ENCODE data around the gene NES.
A peak's percentile ranks its signal among the peaks of the same experiment; 100 is the strongest.

Gene NES

DNA sequence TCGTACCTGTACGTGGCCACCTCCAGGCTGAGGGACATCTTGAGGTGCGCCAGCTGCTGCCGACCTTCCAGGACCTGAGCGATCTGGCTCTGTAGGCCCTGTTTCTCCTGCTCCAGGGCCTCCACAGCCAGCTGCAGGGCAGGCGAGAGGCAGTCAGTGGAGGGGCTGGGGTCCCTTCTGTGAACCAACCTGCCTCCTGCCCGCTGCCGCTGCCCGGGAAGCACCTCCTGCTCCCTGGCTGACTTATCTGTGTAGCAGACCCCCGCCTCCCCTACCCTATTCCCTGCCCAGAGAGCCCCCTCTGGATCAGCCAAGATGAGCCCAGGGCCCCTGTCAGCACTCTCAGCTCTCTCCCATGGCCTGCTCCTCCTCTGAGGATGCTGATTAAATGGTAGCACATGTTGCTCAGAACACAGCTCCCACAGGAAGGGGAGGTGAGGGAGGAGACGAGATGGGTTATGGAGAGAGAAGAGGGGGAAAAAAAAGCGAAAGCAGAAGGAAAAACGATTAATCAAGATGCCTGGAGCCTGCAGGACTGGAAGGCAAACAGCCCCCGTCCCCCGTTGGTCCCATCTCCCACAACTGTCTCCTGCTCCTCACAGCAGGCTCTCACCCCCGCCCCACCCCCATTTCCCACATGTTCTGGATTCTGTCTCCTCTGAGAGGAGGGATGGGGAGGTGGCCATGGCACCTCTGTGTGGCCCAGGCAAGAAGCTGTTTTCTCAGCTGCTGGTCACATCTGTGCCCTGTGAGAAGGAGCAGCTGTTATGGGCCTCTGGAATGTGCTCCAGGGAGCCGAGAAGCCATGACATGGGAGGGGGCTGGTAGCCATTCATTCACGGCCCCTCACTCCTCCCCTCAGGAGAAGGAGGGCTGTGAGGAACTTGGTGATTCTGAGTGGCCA, 1.7 kb downstream of the NES start:
- no peak for ATAC-seq

DNA sequence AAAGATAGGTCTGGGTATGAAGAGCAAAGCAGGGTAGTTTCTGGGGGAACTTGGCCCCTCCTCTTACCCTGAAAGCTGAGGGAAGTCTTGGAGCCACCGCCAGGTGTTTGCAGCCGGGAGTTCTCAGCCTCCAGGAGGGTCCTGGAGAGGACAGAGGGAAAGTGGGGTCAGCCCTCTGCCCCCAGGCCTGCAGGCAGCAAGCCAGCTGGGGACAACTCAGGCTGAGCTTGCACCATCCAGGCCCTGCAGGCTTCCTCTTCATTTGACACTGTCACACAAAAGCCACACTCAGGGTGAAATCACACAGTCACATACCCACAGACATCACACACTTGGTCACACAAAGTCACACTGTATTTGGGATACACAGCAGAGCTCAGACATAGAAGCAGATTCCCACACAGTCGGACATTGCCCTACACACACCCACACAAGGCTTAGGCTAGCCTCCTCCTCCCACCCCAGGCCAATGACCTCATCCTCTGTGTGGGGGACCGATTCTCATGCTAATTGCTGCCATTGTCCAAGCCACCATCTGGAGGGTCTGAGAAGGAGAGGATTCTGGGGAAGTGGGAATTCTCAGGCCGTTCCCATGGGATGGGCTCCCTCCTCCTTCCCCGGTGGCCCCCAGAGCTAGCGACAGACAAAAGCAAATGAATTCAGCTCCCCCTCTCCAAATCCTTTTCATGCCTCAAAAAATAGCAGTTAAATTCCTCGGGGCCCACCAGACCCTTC, 3.7 kb downstream of the NES start:
- H3K4me3 Mint-ChIP-seq: no peak overlapping the region
- H3K27me3 Mint-ChIP-seq: peaks cover 76% of the 10 kb centered on the region
- no peak for DNase-seq
- H3K4me1 Mint-ChIP-seq: peaks cover 18% of the 10 kb centered on the region
- H3K9me3 Mint-ChIP-seq: no peaks in the 10 kb centered on the region
- H3K27ac Mint-ChIP-seq: no peak overlapping the region
- ATAC-seq: no peak

More for the DNA sequence above, 1.7 kb downstream of the NES start:
- Mint-ChIP-seq H3K4me3 (no peak overlapping the region), H3K4me1 (peaks cover 18% of the 10 kb centered on the region), H3K9me3 (no peaks in the 10 kb centered on the region), H3K27ac (peak overlapping the region in 1 of 2 donors; percentile 67), H3K27me3 (peaks cover 94% of the 10 kb centered on the region)
- no peak for DNase-seq

GRCh38 chr1:156671804-156672203, 5.4 kb downstream of the NES start:
- H3K27me3 Mint-ChIP-seq: peaks cover 58% of the 10 kb centered on the region
- no peak overlapping the region for H3K4me3 Mint-ChIP-seq
- DNase-seq (no peak), ATAC-seq (no peak)
- no peak overlapping the region for H3K27ac Mint-ChIP-seq
- peaks cover under 1% of the 10 kb centered on the region for H3K4me1 Mint-ChIP-seq
- H3K9me3 Mint-ChIP-seq: no peaks in the 10 kb centered on the region

DNA sequence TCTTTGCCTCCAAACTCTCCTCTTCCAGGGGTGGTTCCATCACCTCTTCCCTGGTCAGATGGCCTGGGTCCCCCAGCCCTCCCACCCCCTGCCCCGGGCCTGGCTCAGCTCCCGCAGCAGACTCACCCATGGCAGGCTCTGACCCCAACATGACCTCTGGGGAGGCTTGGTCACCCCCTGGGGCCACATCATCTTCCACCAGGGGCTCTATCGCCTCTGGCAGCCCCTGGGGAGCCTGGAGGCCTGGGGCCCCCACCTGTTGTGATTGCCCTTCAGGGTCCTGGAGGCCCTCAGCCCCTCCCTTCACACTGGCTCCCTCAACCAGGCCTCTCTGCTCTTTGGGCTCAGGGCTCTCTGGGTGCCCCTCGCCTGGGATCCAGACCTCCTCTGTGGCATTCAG, 6.4 kb downstream of the NES start:
- Mint-ChIP-seq H3K4me3 (no peak overlapping the region), H3K4me1 (peaks cover under 1% of the 10 kb centered on the region), H3K27me3 (peaks cover 53% of the 10 kb centered on the region), H3K9me3 (no peaks in the 10 kb centered on the region), H3K27ac (no peak overlapping the region)
- no peak for DNase-seq
- ATAC-seq: no peak

- Mint-ChIP-seq H3K9me3 (no peaks in the 10 kb centered on the region), H3K27ac (peak overlapping the region in 1 of 2 donors; percentile 19), H3K4me1 (peaks cover 5% of the 10 kb centered on the region), H3K27me3 (peaks cover 53% of the 10 kb centered on the region), H3K4me3 (no peak overlapping the region)
- DNase-seq (no peak), ATAC-seq (no peak)
These were observed 6.8 kb downstream of the NES start for GRCh38 chr1:156670359-156670758.

- H3K27me3 Mint-ChIP-seq: peaks cover 50% of the 10 kb centered on the region
These were observed 7.4 kb downstream of the NES start for GRCh38 chr1:156669794-156670193.

GRCh38 chr1:156668801-156669637, 8.2 kb downstream of the NES start:
- DNase-seq (no peak), ATAC-seq (no peak)
- H3K27ac Mint-ChIP-seq: peak overlapping the region in 1 of 2 donors; percentile 17
- H3K27me3 Mint-ChIP-seq: peaks cover 42% of the 10 kb centered on the region
- no peak overlapping the region for H3K4me3 Mint-ChIP-seq
- H3K9me3 Mint-ChIP-seq: no peaks in the 10 kb centered on the region
- peaks cover 7% of the 10 kb centered on the region for H3K4me1 Mint-ChIP-seq

More at GRCh38 chr1:156669794-156670193, 7.4 kb downstream of the NES start:
- Mint-ChIP-seq H3K4me3 (no peak overlapping the region), H3K4me1 (peaks cover 7% of the 10 kb centered on the region), H3K27ac (no peak overlapping the region), H3K9me3 (no peaks in the 10 kb centered on the region)
- DNase-seq (no peak), ATAC-seq (no peak)

- peaks cover 34% of the 10 kb centered on the region for H3K27me3 Mint-ChIP-seq
- DNase-seq: no peak
- no peak for ATAC-seq
- peaks cover 14% of the 10 kb centered on the region for H3K4me1 Mint-ChIP-seq
- no peak overlapping the region for H3K4me3 Mint-ChIP-seq
- no peak overlapping the region for H3K27ac Mint-ChIP-seq
- no peaks in the 10 kb centered on the region for H3K9me3 Mint-ChIP-seq
These were observed 9.1 kb downstream of the NES start for GRCh38 chr1:156667968-156668709.

DNA sequence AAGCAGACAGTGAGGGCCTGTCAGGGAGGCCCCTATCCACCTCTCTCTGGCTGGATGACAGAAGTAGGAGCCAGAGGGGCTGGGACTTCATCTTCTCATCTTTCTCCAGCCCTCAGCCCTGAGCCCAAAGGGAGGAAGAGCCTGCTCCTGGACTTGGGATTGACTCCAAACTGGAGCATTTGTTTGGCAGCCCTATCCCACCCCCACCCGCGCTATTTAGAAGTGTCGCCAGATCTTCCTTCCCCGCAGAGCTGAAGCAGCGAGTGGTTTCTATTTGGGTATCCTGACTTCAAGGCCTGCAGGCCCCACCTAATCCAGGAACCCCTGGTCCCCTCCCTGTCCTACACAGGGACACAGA, 9.6 kb downstream of the NES start:
- ATAC-seq (no peak), DNase-seq (no peak)
- Mint-ChIP-seq H3K4me1 (peaks cover 19% of the 10 kb centered on the region), H3K4me3 (no peak overlapping the region), H3K27me3 (peaks cover 28% of the 10 kb centered on the region), H3K9me3 (no peaks in the 10 kb centered on the region), H3K27ac (no peak overlapping the region)

DNA sequence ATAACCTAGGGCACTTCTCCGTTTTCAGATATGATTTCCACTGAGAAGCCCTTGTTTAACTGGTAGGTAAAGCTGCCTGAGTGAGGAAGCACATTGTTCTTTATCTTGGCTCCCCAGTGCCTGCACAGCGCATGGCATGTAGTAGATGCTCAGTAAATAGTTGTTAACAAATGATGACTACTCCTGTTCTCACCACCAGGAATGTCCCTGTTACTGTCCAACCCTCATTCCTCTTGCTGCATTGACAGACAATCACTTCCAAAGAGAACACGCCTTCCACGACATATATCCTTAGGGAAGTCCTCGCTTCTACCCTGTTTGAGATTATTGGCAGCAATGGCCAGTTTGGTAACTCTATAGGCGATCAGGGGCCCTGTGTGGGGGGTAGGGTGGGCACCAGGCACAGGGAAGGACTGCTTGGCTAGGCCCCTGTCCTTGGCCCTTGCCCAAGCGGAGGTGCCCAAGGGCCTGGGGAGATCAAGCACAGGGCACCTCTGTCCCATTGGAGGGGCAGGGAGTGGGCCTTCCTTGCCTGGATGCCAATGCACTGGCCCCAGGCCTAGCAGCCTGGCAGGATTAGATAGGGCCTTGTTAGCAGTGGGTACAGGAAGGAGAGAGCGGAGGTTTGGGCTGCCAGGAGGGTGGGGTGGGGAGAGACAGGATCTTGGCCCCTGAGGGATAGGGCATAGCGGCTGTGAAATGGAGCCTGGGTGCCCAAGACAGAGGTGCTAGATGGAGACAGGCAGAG, 10.2 kb downstream of the NES start:
- Mint-ChIP-seq H3K9me3 (no peaks in the 10 kb centered on the region), H3K4me3 (no peak overlapping the region), H3K4me1 (peaks cover 23% of the 10 kb centered on the region), H3K27me3 (peaks cover 23% of the 10 kb centered on the region), H3K27ac (peak overlapping the region in 1 of 2 donors; percentile 37)
- ATAC-seq: peak; percentile 13
- DNase-seq: no peak

GRCh38 chr1:156665539-156665938, 11.7 kb downstream of the NES start:
- DNase-seq (no peak), ATAC-seq (no peak)
- Mint-ChIP-seq H3K4me3 (no peak overlapping the region), H3K9me3 (no peaks in the 10 kb centered on the region), H3K27me3 (peaks cover 9% of the 10 kb centered on the region), H3K4me1 (peaks cover 38% of the 10 kb centered on the region), H3K27ac (peak overlapping the region in 1 of 2 donors; percentile 14)

DNA sequence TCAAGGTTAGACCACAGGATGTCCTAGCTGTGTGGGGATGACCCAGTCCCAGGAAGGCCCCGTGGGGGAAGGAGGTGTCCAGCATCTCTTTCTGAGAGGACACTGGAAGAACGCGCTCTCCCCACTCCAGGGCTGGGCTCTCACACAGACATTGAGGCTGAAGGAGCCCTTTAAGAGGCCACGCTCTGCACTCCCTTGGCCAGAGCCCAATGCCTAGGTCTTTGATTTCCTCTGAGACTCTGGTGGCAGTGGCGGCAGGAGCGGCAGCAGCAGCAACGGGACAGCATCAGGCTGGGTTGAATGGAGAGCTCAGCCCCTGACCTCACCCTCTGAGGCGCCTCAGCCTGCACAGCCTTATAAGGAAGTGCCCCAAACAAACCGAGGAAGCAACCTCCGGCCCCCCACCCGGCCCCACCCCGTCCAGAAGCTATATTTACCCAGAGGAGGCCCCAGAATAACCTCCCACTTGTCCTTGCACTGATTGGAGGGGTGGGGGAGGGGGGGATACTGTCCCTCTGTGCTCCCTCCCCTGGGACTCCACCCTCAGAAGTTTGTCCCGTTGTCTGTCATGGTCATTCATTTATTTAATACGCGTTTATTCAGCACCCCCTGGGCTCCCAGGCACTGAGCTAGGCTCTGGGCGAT, 12.3 kb downstream of the NES start:
- Mint-ChIP-seq H3K4me3 (no peak overlapping the region), H3K27me3 (peaks cover 9% of the 10 kb centered on the region), H3K27ac (no peak overlapping the region), H3K4me1 (peaks cover 45% of the 10 kb centered on the region), H3K9me3 (no peaks in the 10 kb centered on the region)
- ATAC-seq (no peak), DNase-seq (no peak)

DNA sequence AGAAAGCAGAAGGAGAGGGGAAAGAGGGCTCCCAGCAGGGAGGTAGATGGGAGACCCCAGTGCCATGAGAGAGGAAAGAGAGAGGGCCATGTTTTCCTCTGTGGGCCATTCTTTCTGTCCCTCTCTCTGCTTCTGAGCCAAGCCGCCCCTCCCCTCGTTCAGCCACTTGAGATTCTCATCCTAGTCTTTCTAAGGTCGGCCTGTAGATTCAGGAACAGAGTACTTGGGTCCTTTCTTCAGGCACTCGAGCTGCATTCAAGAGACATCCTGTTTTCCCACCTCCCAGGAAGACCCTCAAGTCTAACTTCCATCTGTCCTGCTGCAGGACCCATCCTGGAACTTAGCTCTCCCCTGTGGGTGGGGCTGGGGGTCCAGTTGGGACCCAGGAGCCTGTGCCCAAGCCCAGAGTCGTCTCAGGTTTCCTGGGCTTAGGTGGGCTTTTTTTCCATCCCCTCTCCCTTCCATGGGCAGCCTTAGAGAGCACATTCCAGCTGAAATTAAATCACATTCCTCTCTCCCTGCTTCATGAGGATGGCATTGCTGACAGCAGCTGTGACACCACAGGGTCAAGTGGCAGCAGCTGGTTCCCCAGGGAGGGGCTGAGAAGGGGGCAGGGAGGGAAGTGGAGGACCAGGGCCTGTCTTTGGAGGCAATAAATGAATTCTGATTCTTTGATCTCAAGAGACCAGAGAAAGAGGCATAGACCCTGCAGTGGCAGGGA, 13.0 kb downstream of the NES start:
- no peak for DNase-seq
- Mint-ChIP-seq H3K4me3 (no peak overlapping the region), H3K9me3 (no peaks in the 10 kb centered on the region), H3K27me3 (peaks cover 9% of the 10 kb centered on the region), H3K4me1 (peaks cover 52% of the 10 kb centered on the region), H3K27ac (no peak overlapping the region)
- ATAC-seq: no peak

Data from stimulated activated naive CD8-positive, alpha-beta T cell treated with anti-CD3 and anti-CD28 coated beads, Interleukin-15, amount 100 ng/mL, for 72 hours (primary cell).